NCI-H345 treated with DMSO at 0.1 percent for 48 hours (cell line): ENCODE data around the gene ASTN1.

ENCODE experiments used
- DNase-seq: peaks from one replicate; lab custom pipeline; 2025; ENCODE audit not compliant: unreplicated experiment; lab: John Stamatoyannopoulos, UW

The ASTN1 gene

DNA sequence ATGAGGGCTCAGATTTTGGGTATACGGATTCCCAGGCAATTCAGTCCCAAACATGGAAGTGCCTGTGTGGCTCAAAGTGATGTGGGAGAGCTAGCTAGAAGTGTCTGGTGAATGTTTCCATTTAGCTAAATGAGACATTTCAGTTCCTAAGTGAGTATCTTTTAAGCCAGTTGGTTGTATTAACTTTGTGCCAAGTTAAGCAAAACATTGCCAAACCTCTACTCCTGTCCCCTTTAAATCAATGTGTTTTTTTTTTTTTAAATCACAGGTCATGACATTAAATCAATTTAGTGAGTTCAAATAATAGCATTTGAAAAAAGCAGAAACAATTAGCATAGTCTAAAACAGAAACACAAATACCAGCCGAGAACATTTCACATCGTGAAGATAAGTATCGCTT lies 230.1 kb downstream of the ASTN1 start:
- DNase-seq: no peak

DNA sequence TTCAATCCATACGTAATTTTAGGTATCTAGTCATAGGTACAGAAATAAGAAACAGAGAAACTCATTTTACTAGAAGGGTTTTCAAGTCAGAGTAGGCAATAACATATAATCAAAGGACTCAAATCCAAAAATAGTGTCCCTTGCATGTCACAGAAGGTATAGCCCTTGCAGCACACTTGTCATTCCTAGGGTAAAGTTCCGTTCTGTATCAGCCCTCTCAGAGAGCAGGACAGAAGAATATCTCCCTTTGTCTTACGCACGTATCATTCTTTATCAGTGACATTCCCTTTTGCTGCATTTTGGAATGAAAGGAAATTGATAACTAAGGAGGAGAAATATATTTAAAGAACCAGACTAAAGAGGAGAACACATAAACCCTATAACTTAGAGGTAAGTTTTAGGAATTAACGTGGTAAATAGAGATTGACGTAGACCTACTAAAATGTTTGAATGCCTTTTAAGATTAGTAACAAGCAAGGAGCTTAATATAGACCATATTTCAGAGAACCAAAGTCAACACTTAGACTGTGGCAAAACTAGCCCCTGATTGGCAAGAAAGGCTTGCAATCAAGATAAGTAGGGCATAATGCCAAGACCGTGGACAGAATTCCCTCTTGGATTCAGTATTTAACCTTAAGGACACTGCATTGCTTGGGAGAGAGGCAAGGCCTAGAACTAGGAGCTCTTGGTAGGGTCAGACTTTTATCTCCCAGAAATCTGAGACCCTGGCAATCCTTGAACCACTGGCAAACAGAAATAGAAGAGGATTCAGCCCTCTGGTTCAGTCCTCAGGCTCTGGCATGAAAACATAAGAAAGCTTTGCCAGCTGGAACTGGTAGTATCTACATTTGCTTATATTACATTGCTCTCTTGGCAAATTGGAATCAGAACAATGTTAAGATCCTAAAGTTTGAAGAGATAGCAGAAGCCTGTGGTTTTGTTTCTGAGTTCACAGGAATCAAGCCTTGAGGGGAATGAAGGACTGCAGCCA lies 232.1 kb downstream of the ASTN1 start:
- DNase-seq: no peak

DNA sequence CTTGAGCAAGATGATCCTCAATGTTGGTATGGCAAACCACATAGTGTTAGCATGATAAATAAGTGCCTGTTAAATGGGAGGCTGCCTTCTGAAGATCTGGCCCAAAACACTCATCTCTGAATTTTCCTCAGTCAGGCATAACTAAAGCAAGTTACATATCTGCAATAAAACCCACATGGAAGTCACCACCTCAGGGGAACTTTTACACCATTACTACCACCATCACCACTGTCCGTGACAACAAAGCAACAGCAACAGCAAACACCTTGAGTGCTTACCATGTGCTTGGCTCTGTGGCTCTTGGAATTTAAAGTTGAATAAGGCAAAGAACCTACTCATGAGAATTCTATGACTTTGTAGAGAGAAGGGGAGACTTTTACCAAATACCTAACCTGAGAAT lies 233.0 kb downstream of the ASTN1 start:
- no peak for DNase-seq

DNA sequence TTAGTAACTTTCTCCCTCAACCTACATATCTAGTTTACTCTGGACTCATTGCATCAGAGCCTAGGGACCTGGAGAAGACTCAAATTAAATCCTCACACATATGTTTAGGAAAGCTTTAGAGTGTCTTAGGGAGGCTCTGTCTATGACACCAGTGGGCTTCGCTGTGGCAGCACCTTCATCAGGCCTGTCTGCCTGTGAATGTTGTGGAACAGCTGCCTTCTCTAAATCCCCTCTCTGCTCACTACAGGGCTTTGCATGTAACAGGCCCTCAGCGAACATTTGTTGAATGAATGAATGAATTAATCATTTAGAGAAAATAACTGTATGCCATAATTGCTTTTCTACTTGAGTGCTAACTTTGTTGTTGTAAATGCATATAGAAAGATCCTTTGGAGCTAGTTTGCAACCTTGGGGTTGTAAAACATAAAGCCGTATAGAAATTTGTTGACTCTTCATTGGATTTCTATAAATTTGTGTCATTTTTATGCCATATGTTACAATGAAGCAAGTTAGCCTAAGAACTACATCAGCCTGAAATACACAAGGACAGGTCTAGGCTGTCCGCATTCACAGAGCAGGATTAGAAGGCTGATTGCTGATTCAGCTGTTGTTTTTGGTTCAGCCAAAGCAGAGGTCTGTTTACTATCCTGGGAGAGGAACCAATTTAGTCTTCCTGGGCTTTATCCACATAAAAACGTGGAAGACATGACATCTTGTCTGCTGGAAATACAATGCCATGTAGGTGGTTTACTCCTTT lies 238.0 kb downstream of the ASTN1 start:
- DNase-seq: no peak

DNA sequence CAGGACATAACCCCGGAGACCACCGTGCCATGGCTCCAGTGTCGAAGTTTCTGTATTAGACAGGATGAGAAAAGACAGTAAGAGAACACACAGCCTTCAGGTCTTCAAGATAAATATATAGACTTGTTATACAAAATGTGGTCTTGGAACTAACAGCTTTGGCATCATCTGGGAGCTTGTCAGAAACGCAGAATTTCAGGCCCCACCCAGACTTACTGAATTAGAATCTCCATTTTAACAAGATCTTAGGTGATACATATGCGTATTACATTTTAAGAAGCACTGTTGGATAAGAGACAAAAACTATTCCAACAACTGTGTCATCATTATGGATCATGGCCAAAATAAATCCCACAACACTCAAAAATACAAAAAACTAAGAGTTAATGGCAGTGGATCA lies 239.3 kb downstream of the ASTN1 start:
- no peak for DNase-seq

DNA sequence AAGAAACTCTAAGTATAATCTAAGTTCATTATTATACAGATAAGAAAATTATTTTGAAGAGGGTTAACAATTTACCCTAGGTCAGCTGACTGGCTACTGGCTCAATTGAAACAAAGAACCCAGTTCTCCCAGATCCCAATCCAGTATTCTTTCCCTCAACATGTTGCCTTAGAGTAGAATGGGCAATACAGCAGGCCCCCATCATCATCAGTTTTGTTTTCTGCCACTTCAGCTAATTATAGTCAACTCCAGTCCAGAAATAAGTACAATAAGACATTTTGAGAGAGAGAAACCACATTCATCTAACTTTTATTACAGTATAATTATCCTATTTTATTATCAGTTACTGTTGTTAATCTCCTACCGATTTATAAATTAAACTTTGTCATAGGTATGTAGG lies 241.2 kb downstream of the ASTN1 start:
- no peak for DNase-seq

DNA sequence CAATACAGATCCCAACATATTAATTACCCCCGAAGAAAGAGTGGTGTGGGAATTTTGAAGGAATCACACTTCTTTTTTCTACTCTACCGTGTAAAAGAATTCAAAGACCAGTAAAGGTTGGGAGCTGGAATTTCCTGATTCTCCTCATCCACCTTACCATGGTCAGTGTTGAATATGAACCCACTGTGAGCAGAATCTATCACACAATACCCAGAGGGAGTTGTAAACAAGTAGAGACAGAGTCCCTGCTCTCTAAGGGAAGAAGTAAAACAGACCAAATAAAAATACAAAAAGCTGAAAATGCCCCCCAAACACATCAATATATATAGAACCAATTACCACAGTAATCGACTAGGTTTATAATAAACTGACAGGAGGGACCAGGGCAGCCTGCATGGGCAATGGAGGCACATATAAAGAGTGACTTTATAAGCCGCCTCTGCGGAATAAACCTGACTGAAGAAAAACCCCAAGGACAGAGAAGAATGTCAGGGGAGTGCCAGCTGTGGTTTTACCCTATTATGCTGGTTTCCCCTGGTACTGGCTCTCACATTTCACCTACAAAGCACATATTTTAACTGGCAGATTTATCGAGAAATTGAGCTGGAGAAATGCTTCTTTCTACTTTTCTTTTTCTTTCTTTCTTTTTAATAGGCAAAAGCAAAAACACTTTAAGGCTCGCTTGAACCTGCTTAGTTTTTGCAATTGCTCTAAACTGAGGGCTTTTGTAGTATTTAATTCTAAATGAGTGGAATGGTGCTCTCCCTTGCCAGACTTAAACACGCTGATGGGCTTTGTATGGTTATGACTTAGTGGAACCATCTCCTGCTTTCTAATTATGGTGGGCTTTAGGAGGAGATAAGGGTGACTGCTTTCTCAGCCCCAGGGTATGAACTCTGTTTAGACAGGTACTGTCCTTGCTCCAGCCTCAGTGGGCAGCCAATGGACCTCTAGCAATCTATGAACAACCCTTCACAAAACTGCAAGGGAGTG lies 244.8 kb downstream of the ASTN1 start:
- DNase-seq: no peak

DNA sequence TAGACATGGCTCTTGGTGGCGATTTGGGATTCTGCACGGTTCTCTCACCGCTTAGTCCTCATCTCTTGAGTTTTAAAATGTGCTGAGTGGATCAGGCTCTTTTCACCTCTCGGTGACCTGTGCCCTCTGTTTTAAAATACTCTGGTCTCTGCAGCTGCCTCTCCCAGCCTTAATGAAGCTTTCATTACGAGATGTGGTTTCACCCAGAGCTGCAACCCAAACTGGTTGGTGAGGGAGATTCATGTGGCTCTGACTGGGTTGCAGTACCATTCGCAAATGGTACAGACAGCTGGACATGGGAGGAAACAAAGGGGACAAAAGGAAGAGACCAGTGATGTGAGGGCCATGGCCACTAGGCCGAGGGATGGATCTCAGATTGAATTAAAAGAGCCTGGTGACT lies 258.9 kb downstream of the ASTN1 start:
- DNase-seq: no peak

DNA sequence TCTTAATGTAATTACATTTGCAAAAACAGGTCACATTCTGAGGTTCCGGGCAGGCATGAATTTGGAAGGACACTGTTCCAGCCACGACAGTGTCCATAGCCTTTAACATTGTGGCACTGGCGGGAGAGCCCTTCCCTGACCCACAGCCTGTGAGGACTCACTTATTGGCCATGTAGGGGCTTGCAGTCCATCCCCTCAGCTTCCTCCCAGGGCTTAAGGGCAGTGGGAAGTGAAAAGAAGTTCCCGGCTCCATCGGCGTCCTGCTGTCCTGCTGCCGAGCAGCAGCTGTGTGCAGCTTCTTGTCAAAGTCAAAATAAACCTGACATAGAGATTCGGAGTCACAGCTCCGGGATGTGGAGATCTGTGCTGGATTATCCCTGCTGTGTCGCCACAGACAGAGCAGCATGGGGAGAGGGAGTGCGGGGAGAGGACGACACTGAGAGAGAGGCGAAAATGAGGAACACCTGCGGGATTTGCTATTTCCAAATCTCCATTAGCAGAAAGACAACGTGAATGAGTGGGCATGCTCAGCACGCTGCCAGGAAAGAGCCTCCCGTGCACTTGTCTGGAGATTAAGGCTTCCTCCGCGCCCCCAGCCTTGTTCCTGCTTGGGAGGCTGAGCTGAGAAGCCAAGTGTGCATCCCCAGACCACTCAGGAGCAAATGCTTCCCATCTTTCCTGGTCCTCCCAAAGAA lies 260.3 kb downstream of the ASTN1 start:
- no peak for DNase-seq

DNA sequence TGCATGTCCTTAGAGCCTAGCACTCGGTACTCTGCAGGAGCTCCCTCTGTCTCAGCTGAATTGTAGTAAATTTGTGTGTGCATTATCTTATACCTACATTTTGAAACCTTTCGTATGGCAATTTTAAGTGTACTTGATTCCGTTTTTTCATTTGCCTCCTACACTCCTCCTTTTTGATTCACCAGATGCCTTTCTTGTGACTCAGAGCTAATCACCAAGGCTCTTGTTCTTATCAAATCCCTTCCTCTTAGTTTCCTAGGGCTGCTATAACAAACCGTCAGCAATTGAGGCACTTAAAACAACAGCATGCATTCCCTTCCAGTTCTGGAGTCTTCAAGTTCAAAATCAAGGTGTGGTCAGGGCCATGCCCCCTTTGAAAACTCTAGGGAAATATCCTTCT lies 261.0 kb downstream of the ASTN1 start:
- no peak for DNase-seq

DNA sequence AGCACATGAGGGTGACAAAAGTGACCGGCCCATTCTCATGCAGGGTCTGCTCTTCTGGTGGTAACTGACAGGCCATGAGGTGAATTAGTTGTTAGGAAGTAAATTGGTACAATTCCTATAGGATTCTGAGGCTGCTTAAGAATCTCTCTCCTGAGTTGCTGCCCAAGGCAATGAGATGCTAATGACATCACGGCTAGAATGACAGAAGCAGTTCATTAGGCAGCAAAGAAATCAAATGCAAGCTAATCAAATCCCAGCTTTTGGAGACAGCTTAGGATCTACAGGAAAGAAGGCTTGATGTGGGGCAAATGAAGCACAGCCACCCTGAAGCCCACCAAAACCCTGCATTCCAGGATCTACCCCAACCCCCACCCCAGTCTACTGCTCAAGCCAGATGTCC lies 265.2 kb downstream of the ASTN1 start:
- DNase-seq: no peak

DNA sequence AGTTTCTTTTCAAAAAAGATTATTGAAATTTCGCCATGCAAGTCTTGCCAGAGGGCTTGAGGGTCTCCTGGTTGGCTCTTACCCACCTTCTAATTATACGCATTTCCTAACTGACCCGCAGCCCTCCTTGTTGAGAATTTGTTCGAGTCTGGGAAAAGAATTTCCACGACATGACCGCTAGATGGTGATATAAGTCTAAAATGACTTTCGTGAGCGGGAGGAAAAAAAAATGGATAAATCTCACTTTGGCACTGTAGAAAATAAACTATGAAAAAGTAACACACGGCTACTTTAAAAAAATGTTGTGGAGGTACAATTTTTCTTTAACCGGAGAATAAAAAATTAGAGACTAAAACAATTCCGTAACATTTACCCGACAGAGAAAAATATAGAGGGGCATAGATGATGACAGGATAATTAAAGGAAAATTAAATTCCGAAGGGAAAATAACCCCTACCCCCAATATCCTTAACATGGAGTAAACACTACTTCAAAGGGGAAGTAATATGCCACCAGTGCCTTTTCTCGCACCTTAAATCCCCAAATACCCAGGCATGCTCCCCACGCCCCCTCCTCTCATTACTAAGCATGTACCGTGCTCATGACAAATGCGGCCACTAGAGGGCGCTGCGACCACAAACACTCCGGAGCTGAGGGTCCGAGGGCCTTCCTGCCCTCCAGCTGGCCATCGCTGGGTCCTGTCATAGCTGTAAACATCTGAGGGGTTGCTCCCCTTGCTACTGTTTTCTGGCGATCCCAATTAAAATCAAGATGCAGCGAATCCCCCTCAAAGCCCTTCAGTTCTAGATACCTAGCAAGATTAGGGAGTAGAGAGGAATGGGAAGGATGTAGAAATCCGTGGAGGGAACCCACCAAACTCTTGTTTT lies 266.9 kb downstream of the ASTN1 start:
- DNase-seq: peak; percentile 79

DNA sequence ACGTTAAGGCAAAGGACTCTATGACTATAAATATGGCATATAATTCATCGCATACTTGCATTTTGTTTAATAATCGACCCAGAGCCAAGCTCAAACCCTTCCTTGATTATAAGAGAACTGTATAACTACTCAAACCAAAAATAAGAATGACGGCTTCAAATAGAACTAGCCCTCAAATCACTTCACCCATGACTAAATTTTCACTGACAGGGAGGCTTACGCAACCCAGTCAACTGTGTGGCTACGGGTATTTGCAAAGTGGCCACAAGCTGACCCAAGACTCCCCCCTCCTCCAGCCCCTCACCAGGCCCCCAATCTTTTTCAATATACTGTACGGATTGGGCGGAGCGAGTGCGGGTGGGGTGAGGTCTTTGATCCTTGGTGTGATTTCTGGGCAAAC lies 268.3 kb downstream of the ASTN1 start:
- no peak for DNase-seq

DNA sequence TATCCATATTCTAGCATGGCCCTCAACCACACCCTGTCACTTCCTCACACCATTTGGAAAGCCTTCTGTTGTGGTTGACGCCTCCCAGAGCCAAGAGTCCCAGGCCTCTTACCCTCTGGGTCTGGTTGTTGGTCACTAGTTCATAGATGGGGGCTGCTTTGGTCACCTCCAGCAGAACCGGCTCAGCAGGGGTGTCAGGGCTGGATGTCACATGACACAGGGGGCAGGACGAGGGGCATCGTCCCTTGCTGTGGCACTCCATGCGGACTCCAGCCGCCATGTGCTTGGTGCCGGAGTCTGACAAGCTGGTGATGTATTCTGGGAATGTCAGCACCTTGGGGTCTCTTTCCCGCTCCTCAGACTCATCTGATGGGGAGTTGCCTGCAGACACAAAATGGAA lies 270.1 kb downstream of the ASTN1 start:
- no peak for DNase-seq

DNA sequence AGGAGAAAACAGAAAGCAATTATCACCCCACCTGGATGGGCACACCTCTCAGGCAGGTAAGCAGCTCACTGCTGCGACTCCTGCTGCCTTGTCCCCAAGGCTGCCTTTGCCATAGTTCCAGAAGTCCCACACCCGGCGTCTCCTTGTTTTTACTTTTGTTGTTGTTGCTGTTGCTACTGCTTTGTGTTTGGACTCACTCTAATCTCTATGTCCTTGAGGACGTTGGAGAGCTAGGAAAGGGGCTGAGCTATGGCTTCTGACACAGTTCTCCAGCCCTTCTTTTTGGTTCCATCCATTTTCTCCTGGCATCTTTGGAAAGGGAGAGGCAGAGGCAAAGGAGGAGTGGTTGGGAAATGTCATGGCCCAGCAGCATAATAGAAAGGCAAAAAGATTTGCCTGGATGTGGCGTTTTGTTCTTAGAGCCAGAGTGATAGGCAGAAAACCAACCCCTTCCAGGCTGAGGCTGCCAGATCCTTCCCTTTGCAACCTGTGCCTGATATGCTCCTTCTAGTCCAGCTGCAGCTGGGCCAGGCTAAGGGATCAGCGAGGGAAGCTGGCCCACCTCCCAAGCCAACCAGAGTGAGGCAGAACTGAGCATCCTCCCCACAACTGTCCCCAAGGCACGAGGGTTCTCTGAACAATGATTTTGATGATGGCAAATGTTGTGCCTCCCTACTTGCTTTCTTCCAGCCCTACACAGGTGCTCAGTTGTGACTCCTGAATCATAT lies 270.7 kb downstream of the ASTN1 start:
- DNase-seq: no peak

DNA sequence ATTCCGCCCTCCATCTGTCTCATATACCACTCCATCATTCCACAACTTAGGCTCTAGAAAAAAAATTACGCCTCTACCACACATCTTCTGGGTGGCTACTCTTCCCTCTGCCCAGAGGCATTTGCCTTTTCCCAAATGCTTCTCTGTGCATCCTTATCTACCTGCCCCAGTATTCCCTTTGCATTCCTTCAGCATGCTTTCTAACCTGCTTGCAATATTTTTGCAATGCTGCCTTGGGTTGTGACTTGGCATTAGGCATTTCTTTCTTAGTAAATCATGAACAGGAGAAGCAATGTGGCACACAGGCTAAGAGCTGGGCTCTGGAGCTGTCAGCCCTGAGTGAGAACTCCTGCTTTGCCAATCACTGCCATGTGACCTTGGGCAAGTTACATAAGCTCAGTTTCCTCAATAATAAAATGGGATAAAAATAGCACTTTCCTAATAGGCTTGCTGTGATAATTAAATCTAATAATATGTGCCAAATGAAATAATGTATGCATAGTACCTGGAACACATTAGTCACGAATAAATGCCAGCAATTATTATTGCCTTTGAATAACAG lies 276.0 kb downstream of the ASTN1 start:
- DNase-seq: no peak

DNA sequence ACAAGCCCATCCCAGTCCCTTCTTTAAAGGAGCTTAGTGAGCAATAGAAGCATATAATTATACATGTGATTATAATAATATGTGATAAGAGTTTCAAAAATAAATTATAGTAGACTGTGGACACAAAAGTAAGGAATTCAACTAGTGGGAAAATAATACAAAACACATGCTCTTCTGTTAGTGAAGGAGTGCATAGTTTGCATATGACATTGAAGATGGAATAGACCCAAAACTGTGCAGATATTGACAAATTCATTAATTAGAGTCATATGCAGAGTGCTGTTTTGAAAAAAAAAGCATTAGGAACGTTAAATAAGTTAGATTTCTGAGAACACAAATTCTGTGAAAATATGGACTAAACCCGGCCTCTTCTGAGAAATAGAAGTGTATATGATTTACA lies 278.8 kb downstream of the ASTN1 start:
- no peak for DNase-seq

DNA sequence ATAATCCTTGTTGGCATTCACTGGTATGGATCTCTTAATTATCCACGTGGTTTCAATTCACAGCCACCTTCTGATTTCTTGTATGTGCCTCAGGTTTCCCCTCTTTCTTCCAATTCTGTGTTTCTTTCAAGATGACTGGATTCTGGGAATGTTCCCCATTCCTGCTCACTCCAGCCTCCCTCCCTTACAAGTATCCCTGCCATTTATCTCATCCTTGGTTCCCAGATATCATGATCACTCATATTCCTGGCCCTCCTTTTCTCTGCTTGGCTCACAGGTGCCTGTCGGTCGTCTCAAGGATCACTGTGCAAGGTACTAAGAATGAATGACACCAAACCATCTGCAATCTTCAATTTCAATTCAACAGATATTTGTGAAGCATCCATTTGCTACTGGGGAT lies 279.2 kb downstream of the ASTN1 start:
- DNase-seq: no peak
